Keratinocyte (primary cell): Measurements from ENCODE around the gene PNLDC1. TPM values are rescaled to one million over a fixed set of nuclear protein-coding genes. Genes with fewer than 3 reads are reported as not detected.

Source experiments
- DNase-seq: peaks from one replicate; pipeline ENCODE4 v3.0.0-alpha.2; 2011; ENCODE audit warnings: low read depth, missing footprints, low spot score
- FAIRE-seq: peaks from 2 replicates; lab custom pipeline; 2011; peaks lifted over from hg19 to GRCh38; lab: Jason Lieb, UNC
- H2AFZ ChIP-seq: 2 replicates; pipeline ENCODE4 v1.6.0; 2012; ENCODE audit warnings: low read length, control low read depth, inconsistent platforms; ENCODE audit not compliant: control insufficient read depth
- H3K27ac ChIP-seq: 2 replicates; pipeline ENCODE4 v1.5.1; 2011; ENCODE audit warnings: low read length; ENCODE audit not compliant: control insufficient read depth, insufficient read depth
- H3K27me3 ChIP-seq: 3 replicates; pipeline ENCODE4 v1.6.0; 2011; ENCODE audit warnings: low read length; ENCODE audit not compliant: control insufficient read depth, insufficient read depth; ENCODE audit errors: extremely low read depth
- H3K36me3 ChIP-seq, 2 experiments: 2 replicates in 1 of 2; 3 replicates in 1 of 2; pipeline ENCODE4 v1.5.1; 2011; ENCODE audit warnings: low read length in 2 of 2, mild to moderate bottlenecking in 1 of 2; ENCODE audit not compliant: control insufficient read depth in 2 of 2, insufficient read depth in 2 of 2; ENCODE audit errors: extremely low read depth in 1 of 2
- H3K4me1 ChIP-seq: 3 replicates; pipeline ENCODE4 v1.5.1; 2011; ENCODE audit warnings: low read length; ENCODE audit not compliant: control insufficient read depth, insufficient read depth; ENCODE audit errors: extremely low read depth
- H3K4me2 ChIP-seq: 3 replicates; pipeline ENCODE4 v1.6.0; 2011; ENCODE audit warnings: low read depth, low read length; ENCODE audit not compliant: control insufficient read depth, insufficient read depth; ENCODE audit errors: extremely low read depth
- H3K4me3 ChIP-seq, 3 experiments: fragments of 200-600 bp in 1 of 3; sonication (generic) in 1 of 3; 2 replicates in 2 of 3; 3 replicates in 1 of 3; pipeline ENCODE4 v1.5.1; 2011 to 2016; ENCODE audit warnings: low read length in 3 of 3, mild to moderate bottlenecking in 3 of 3, control low read depth in 2 of 3, inconsistent platforms in 1 of 3, low read depth in 1 of 3, mixed read lengths in 1 of 3, mixed run types in 1 of 3, moderate library complexity in 1 of 3; ENCODE audit not compliant: control insufficient read depth in 2 of 3, insufficient read depth in 2 of 3; ENCODE audit errors: extremely low read depth in 1 of 3
- H3K79me2 ChIP-seq: 2 replicates; pipeline ENCODE4 v1.6.0; 2012; ENCODE audit warnings: low read length; ENCODE audit not compliant: control insufficient read depth, insufficient read depth
- H3K9ac ChIP-seq: 3 replicates; pipeline ENCODE4 v1.6.0; 2011; ENCODE audit warnings: low read length; ENCODE audit not compliant: control insufficient read depth, insufficient read depth; ENCODE audit errors: extremely low read depth
- H3K9me1 ChIP-seq: 3 replicates; pipeline ENCODE4 v1.6.0; 2011; ENCODE audit warnings: low read length; ENCODE audit not compliant: control insufficient read depth, insufficient read depth; ENCODE audit errors: extremely low read depth
- H3K9me3 ChIP-seq: 2 replicates; pipeline ENCODE4 v1.5.1; 2012; ENCODE audit warnings: low read depth, low read length; ENCODE audit not compliant: control insufficient read depth
- H4K20me1 ChIP-seq: 3 replicates; pipeline ENCODE4 v1.6.0; 2011; ENCODE audit warnings: low read length; ENCODE audit not compliant: control insufficient read depth, insufficient read depth; ENCODE audit errors: extremely low read depth
- CTCF ChIP-seq, 3 experiments: IDR thresholded peaks in 1 of 3; conservative IDR thresholded peaks in 1 of 3; optimal IDR thresholded peaks in 1 of 3; 2 replicates in 2 of 3; 3 replicates in 1 of 3; pipeline versions ENCODE3 to v1.5.1; 2011; ENCODE audit warnings: low read length in 3 of 3, mild to moderate bottlenecking in 3 of 3, moderate library complexity in 2 of 3, control low read depth in 1 of 3, inconsistent platforms in 1 of 3; ENCODE audit not compliant: insufficient read depth in 2 of 3; ENCODE audit errors: extremely low read depth in 1 of 3
- EZH2 ChIP-seq: IDR thresholded peaks from one replicate; pipeline ENCODE4 v1.6.1; 2012; ENCODE audit warnings: inconsistent platforms, mild to moderate bottlenecking, low read length, moderate library complexity
- dilution Hi-C: fragments of 300-500 bp; cut with MboI; formaldehyde crosslinking; loops from one replicate; pipeline ENCODE4 v1.7.0; 2020; ENCODE audit warnings: low sequenced_read_pairs; ENCODE audit not compliant: extremely low pct_ligation_motif_present
- polyA plus RNA-seq, 5 experiments: library from polyadenylated mRNA; depleted of rRNA in 3 of 5; stranded (reverse) in 3 of 5; stranded (forward) in 1 of 5; unstranded in 1 of 5; fragments of >200 nt; gene quantifications; 1 replicate in 1 of 5; 2 replicates in 3 of 5; 3 replicates in 1 of 5; pipeline versions ENCODE4 v1.2.1 to v1.2.3, GENCODE V29; 2011 to 2012; ENCODE audit warnings: missing spikeins in 2 of 5, low read depth in 1 of 5, low replicate concordance in 1 of 5

Gene PNLDC1
- polyA plus RNA-seq, 1 donor (not counting 4 experiments of a cell fraction or from before 2014, with no cell fraction given), result 0.14 TPM

- H3K4me3 ChIP-seq, result no peak overlapping the region
- H3K79me2 ChIP-seq, result no peaks in the 10 kb centered on the region
- H2AFZ ChIP-seq, result peak overlapping the region; percentile 27
- no peaks in the 10 kb centered on the region for H3K27me3 ChIP-seq
- peak; percentile 49 for FAIRE-seq
- H3K9me3 ChIP-seq, result no peaks in the 10 kb centered on the region
- DNase-seq, result no peak
- TF ChIP-seq EZH2 (no peak), CTCF (optimal IDR thresholded peaks at IDR 0.05 in 1 of 3, IDR thresholded peaks at IDR 0.05 in 1 of 3, conservative IDR thresholded peaks at IDR 0.05 in 1 of 3; ENCODE audit: extremely low read depth in 1 of 3, insufficient read depth in 2 of 3, low read length in 3 of 3) (no peak)
- no peaks in the 10 kb centered on the region for H3K36me3 ChIP-seq
- no peak overlapping the region for H3K27ac ChIP-seq
- no peaks in the 10 kb centered on the region for H3K9me1 ChIP-seq
- peaks cover 7% of the 10 kb centered on the region for H3K4me1 ChIP-seq
- no peaks in the 10 kb centered on the region for H4K20me1 ChIP-seq
- H3K4me2 ChIP-seq, result peak overlapping the region; percentile 0
- dilution Hi-C loops, result no loop called here
- no peak overlapping the region for H3K9ac ChIP-seq
Measured at GRCh38 chr6:159829526-159829925, 29.4 kb downstream of the PNLDC1 start.

GRCh38 chr6:159830501-159831372 lies 30.7 kb downstream of the PNLDC1 start:
- H3K4me3 ChIP-seq, result no peak overlapping the region
- TF ChIP-seq CTCF (optimal IDR thresholded peaks at IDR 0.05 in 1 of 3, IDR thresholded peaks at IDR 0.05 in 1 of 3, conservative IDR thresholded peaks at IDR 0.05 in 1 of 3; ENCODE audit: extremely low read depth in 1 of 3, insufficient read depth in 2 of 3, low read length in 3 of 3), result no peak
- TF ChIP-seq EZH2, result no peak
- H3K4me2 ChIP-seq, result no peak overlapping the region
- peaks cover 7% of the 10 kb centered on the region for H3K4me1 ChIP-seq
- no peak overlapping the region for H3K9ac ChIP-seq
- H3K27ac ChIP-seq, result no peak overlapping the region
- dilution Hi-C loops, result no loop called here
- H3K9me1 ChIP-seq, result no peaks in the 10 kb centered on the region
- no peak overlapping the region for H2AFZ ChIP-seq
- no peak for FAIRE-seq
- no peak for DNase-seq
- no peaks in the 10 kb centered on the region for H4K20me1 ChIP-seq
- no peaks in the 10 kb centered on the region for H3K79me2 ChIP-seq
- no peaks in the 10 kb centered on the region for H3K9me3 ChIP-seq
- no peaks in the 10 kb centered on the region for H3K36me3 ChIP-seq
- H3K27me3 ChIP-seq, result no peaks in the 10 kb centered on the region
